Spinal cord (tissue), 10 donors: ENCODE results near the gene PALM2AKAP2. TPM values are rescaled to one million over a fixed set of nuclear protein-coding genes. Genes with fewer than 3 reads are reported as not detected.

Experiments used
- DNase-seq, 6 donors: peaks; one replicate each; pipeline versions ENCODE4 v3.0.0 to v3.0.0-alpha.2; 2013 to 2015; ENCODE audit warnings: low spot score in 6 of 6, low read depth in 4 of 6
- H3K27ac ChIP-seq: one replicate; pipeline ENCODE4 v1.5.1; 2013; ENCODE audit warnings: low read depth, low read length, control low read depth
- H3K27me3 ChIP-seq: one replicate; pipeline ENCODE4 v1.6.1; 2013; ENCODE audit warnings: low read length; ENCODE audit not compliant: control insufficient read depth, insufficient read depth
- H3K36me3 ChIP-seq: one replicate; pipeline ENCODE4 v1.6.1; 2013; ENCODE audit warnings: low read length; ENCODE audit not compliant: control insufficient read depth, insufficient read depth
- H3K4me1 ChIP-seq: one replicate; pipeline ENCODE4 v1.6.1; 2013; ENCODE audit warnings: low read length; ENCODE audit not compliant: control insufficient read depth, insufficient read depth
- H3K4me3 ChIP-seq: one replicate; pipeline ENCODE4 v1.5.1; 2013; ENCODE audit warnings: low read depth, low read length, control low read depth
- H3K9me3 ChIP-seq: one replicate; pipeline ENCODE4 v1.6.1; 2013; ENCODE audit warnings: low read length; ENCODE audit not compliant: control insufficient read depth, insufficient read depth
- WGBS: methylation state at CpG from one replicate; pipeline ENCODE4 v1.1.5; 2013; ENCODE audit warnings: missing lambda C conversion rate; ENCODE audit not compliant: insufficient coverage; 5-methylcytosine and 5-hydroxymethylcytosine counted together
- polyA plus RNA-seq, 2 donors: library from polyadenylated mRNA; unstranded; fragments of 120-200 nt; gene quantifications; one replicate each; pipeline ENCODE4 v1.2.1, GENCODE V29; 2013; ENCODE audit not compliant: insufficient read length in 2 of 2
- total RNA-seq, 2 donors: library from RNA; depleted of rRNA in 1 of 2; stranded (reverse); fragments of 120-200 nt in 1 of 2; fragments of >200 nt in 1 of 2; gene quantifications; one replicate each; pipeline versions ENCODE4 v1.2.3 to v1.2.4, GENCODE V29; 2013 to 2014
- donor health status: healthy.

PALM2AKAP2 gene
- total and polyA plus RNA-seq, 4 donors, result 6.7 to 16.3 (median 9.0) TPM

DNA sequence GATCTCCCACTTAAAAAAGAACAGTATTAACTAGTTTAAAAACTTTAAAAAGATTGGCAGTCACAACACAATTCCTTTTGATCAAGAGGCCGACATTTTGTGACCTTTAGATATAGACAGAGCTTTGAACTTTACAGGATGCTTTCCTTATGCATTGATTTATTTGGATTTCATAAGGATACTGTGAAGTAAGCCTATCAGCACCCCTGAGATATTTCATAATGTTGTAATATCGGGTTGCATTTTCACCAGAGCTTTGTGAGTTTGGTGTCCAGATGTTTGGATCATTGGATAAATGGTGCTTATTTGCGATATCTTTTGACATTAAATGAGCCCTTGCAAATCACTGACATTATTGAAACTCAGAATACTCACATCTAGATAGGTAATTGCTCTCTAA lies 7.7 kb downstream of the PALM2AKAP2 start:
- H3K4me1 ChIP-seq, result no peaks in the 10 kb centered on the region
- H3K27me3 ChIP-seq, result no peaks in the 10 kb centered on the region
- no peak overlapping the region for H3K27ac ChIP-seq
- no peak for DNase-seq
- no peaks in the 10 kb centered on the region for H3K9me3 ChIP-seq
- H3K36me3 ChIP-seq, result no peaks in the 10 kb centered on the region
- WGBS, result no CpG with 5 or more reads among the region's 3 CpGs
- no peak overlapping the region for H3K4me3 ChIP-seq

DNA sequence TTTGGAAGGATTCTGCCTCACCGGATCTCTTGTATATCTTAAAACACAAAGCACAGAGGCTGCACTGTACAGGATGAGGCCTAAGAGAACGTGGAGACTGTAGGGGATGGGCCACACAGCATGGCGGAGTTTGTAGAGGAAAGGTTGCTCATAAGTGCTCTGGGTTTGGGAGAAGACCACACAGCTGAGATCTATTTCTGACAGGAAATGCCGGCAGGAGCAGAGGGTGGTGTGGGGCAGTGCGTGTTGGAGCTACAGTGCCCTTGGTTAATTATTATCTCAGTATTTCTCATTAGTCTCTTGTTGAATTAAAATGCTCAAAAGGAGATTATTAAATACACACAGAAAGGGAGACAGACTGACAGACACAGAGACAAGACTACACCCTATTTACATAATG lies 9.6 kb downstream of the PALM2AKAP2 start:
- H3K4me3 ChIP-seq, result no peak overlapping the region
- 77% methylated on average over 2 of the region's 5 CpGs for WGBS
- H3K27me3 ChIP-seq, result no peaks in the 10 kb centered on the region
- no peak for DNase-seq
- H3K36me3 ChIP-seq, result no peaks in the 10 kb centered on the region
- no peaks in the 10 kb centered on the region for H3K9me3 ChIP-seq
- no peaks in the 10 kb centered on the region for H3K4me1 ChIP-seq
- no peak overlapping the region for H3K27ac ChIP-seq

DNA sequence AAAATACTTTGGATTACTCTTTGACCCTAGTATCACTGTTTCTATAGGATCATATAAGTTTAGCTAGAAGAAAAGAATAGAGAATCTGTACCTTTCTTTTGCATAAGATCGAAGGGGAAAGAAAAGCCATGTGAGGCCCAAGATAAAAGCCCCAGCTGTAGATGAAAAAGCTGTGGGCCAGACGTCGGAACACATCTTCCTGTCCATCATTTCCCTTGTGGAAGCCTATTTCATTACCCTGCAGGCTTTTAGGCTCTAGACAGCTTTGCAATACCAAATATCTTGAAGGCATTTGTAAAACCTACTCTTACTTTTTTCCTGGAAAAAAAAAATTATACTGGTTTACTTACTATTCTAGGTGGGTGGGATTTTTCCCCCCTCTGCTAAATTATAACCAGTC lies 10.0 kb downstream of the PALM2AKAP2 start:
- H3K27me3 ChIP-seq, result no peaks in the 10 kb centered on the region
- WGBS, result no CpG with 5 or more reads among the region's 3 CpGs
- no peak overlapping the region for H3K27ac ChIP-seq
- no peaks in the 10 kb centered on the region for H3K9me3 ChIP-seq
- no peak for DNase-seq
- no peak overlapping the region for H3K4me3 ChIP-seq
- no peaks in the 10 kb centered on the region for H3K36me3 ChIP-seq
- no peaks in the 10 kb centered on the region for H3K4me1 ChIP-seq

DNA sequence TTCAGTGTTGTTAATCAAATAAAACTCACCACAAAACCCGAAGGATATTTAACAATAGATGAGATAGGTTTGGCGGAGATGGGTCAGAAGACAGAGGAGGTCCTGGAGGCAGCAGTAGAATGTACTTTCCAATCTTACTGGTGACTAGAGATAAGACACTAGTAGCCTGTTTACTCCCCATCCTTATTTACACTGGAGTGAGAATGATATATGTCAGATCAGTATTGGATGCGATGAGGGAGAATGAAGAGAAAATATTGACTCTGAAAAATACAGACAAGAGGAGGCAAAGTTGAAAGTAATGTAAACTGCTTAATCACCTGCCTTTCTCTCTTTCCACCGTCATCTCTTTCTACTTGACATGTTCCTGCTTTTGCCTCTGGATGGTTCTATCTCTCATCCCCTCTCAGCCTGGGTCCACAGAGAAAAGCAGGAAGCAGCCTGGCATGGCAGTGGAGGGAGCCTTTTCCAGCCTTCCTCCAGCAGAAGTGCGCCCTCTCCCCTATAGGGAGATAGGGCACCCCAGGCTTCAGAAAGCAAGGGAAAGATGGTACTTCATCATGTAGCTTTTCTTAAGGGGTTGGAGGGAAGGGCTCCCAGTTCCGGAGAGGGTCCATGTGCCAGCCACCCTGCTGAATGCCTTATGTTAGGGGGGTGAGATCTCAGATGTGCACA lies 11.1 kb downstream of the PALM2AKAP2 start:
- Histone ChIP-seq H3K36me3 (no peaks in the 10 kb centered on the region), H3K27ac (no peak overlapping the region), H3K9me3 (no peaks in the 10 kb centered on the region), H3K4me3 (no peak overlapping the region), H3K4me1 (no peaks in the 10 kb centered on the region), H3K27me3 (no peaks in the 10 kb centered on the region)
- DNase-seq, result no peak
- 90% methylated on average over 1 of the region's 6 CpGs for WGBS

DNA sequence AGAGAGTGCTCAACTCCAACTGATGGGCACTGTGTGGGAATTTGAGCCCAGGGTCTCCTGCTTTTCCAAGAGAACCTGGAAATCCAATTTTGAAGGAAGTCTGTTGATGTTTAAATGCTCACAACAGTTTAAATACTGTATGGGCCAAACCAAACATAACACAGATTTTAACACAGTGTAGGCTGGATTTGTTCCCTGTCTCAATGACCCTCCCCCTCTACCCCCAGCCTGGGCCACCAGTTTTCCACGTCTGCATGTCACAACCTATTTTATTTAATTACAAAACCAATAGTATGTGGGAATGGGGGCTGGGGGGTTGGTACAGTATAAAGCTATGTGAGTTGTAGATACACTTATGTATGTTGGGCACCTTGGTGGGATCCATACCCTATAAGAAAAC lies 11.7 kb downstream of the PALM2AKAP2 start:
- no CpG with 5 or more reads among the region's 1 CpG for WGBS
- Histone ChIP-seq H3K27me3 (no peaks in the 10 kb centered on the region), H3K27ac (no peak overlapping the region), H3K4me1 (no peaks in the 10 kb centered on the region), H3K4me3 (no peak overlapping the region), H3K9me3 (no peaks in the 10 kb centered on the region), H3K36me3 (no peaks in the 10 kb centered on the region)
- DNase-seq, result no peak

DNA sequence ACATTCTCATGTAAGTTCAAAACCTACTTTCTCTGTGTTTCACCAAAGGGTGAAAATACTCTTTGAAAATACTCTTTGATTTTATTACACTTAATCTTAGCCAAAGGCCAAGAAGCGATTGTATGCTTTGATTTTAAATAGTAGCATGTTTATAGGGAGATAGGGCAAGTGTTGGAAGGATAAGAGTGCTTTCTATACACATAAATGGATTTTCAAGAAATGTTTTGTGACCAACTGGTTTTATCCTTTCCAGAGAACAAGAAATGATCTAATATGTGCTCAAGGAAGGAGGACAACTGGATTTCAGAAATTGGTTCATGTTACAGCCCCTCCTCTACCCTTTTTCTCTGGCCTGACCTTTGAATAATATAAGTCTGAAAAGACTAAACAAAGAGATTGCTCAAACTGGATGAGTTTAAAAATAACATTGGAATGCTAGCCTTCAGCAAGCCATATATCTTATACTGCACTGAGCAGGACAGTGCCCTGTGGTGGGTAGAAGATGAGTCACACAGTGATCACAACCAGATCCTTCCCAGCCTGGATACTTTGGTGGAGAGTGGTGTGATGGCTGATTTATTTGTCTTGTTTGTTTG lies 13.1 kb downstream of the PALM2AKAP2 start:
- H3K9me3 ChIP-seq, result no peaks in the 10 kb centered on the region
- H3K4me3 ChIP-seq, result no peak overlapping the region
- H3K27me3 ChIP-seq, result no peaks in the 10 kb centered on the region
- no peaks in the 10 kb centered on the region for H3K4me1 ChIP-seq
- no CpG with 5 or more reads among the region's 1 CpG for WGBS
- H3K27ac ChIP-seq, result no peak overlapping the region
- no peak for DNase-seq
- H3K36me3 ChIP-seq, result no peaks in the 10 kb centered on the region

DNA sequence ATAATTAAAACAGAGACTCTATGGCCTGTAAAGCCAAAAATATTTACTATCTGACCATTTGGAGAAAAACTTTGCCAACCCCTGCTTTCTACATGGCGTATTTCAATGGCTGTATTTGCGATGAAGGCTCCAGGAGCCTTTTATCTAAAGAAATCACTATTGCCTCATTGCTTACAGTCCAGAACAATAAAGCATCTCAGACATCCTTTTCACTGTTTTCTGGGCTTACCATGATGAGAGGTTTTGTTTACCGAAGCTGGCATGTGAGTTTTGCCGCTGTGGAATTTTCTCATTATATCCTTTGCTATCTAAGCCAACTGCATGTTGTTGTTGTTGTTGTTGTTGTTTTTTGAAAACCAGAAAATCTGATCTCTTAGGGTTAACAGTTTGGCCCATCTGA lies 13.9 kb downstream of the PALM2AKAP2 start:
- no peak for DNase-seq
- Histone ChIP-seq H3K9me3 (no peaks in the 10 kb centered on the region), H3K27ac (no peak overlapping the region), H3K4me1 (no peaks in the 10 kb centered on the region), H3K36me3 (no peaks in the 10 kb centered on the region), H3K4me3 (no peak overlapping the region), H3K27me3 (no peaks in the 10 kb centered on the region)
- 100% methylated on average over 2 of the region's 4 CpGs for WGBS

DNA sequence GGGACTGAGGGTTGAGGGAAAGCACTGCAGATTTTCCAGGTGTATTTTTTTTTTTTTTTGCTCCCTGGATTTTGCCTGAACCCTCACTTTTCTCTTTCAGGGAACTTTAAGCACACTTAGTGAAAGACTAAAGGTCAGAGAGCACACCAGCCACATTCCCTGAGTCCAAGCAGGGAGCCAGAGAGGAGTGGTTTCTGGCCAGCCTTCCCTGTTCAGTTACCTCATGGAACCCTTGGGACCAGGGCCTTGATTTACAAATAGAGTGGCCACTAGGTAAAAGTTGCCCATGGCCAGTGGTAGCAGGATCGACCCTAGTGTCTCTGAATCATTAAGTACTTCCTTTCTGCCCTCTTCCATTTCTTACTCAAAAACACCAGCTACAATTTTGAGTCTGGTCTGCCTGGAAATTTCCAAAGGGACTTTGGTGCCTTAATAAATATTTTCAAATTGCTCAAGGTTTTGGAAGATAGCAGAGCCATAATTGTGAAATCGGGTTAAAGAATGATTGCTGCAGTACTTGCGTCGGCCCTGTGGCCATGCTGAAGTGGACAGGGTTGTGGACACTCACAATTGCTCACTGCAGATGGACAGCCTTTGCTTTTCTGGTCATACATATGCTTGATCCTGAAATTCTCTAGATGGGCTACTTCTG lies 14.5 kb downstream of the PALM2AKAP2 start:
- Histone ChIP-seq H3K4me1 (no peaks in the 10 kb centered on the region), H3K9me3 (no peaks in the 10 kb centered on the region), H3K36me3 (no peaks in the 10 kb centered on the region), H3K4me3 (no peak overlapping the region), H3K27me3 (no peaks in the 10 kb centered on the region), H3K27ac (no peak overlapping the region)
- DNase-seq, result no peak
- 90% methylated on average over 4 of the region's 4 CpGs for WGBS

DNA sequence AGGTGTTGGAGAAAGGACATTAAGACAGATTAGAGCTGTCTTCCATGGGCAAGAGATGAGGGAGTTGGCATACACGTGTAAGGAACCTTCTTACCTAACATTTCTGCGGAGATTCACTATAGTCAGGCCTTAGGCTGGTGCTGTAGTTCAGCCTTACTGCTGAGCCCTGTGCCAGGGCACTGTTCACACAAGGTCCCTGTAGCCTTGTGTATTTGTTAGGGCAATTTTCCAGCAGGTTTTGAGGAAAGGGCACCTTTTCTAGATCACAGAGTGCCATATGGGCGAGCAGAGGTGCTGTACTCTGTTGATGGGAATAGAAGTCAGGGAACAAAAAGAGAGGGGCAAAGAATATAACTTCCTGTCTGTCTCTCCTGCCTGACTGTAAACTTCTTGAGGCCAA lies 15.6 kb downstream of the PALM2AKAP2 start:
- Histone ChIP-seq H3K36me3 (no peaks in the 10 kb centered on the region), H3K4me1 (no peaks in the 10 kb centered on the region), H3K27ac (no peak overlapping the region), H3K9me3 (no peaks in the 10 kb centered on the region), H3K27me3 (no peaks in the 10 kb centered on the region), H3K4me3 (no peak overlapping the region)
- 100% methylated on average over 1 of the region's 3 CpGs for WGBS
- no peak for DNase-seq

DNA sequence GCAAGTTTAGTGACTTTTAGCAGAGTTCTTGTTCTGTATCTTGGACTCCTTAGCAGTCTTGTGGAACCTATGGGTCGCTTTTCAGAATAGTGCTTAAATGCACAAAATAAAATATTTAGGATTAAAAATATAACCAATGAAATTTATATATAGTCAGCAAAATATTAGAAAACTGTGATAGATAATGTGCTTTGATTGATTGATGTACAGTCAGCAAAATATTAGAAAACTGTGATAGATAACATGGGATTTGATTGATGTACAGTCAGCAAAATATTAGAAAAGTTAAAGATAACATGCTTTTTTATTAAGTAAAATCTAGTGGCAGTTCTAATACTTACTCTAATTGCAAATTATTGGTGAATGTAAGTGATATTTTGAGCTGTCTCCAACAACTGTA lies 16.1 kb downstream of the PALM2AKAP2 start:
- no peaks in the 10 kb centered on the region for H3K4me1 ChIP-seq
- no peak overlapping the region for H3K4me3 ChIP-seq
- no peaks in the 10 kb centered on the region for H3K27me3 ChIP-seq
- no peaks in the 10 kb centered on the region for H3K36me3 ChIP-seq
- H3K27ac ChIP-seq, result no peak overlapping the region
- DNase-seq, result no peak
- H3K9me3 ChIP-seq, result no peaks in the 10 kb centered on the region
- WGBS, result no CpG with 5 or more reads among the region's 1 CpG
